GM21367 (cell line): ENCODE data around the gene MSH5.
"Not testable (repeated sequence)": the region's sequence is repeated elsewhere in the genome, so short reads cannot be mapped to it uniquely, and the experiment has no call there.

Experiments
- ATAC-seq: cut with Tn5 transposase; IDR thresholded peaks from one replicate; pipeline ENCODE4 v1.9.1; 2021; ENCODE audit not compliant: unreplicated experiment

The MSH5 gene

GRCh38 chr6:31739639-31740396 lies at the start of gene MSH5:
TSS of gene MSH5 (plus strand) at chr6:31740005. CDS start at chr6:31740467, 462 bp downstream.
- ATAC-seq = peak; percentile 50

- no peak for ATAC-seq
Observed at GRCh38 chr6:31690231-31691077, 49.4 kb upstream of the MSH5 start.

GRCh38 chr6:31691078-31691463 lies 48.7 kb upstream of the MSH5 start:
- ATAC-seq = no peak

- ATAC-seq = no peak
Observed at GRCh38 chr6:31691564-31692108, 48.2 kb upstream of the MSH5 start.

- ATAC-seq = no peak
Observed at GRCh38 chr6:31692353-31692752, 47.5 kb upstream of the MSH5 start.

- ATAC-seq = no peak
Observed at GRCh38 chr6:31692886-31693285, 46.9 kb upstream of the MSH5 start.

GRCh38 chr6:31693535-31693934 lies 46.3 kb upstream of the MSH5 start:
- ATAC-seq = no peak

GRCh38 chr6:31697555-31697954 lies 42.2 kb upstream of the MSH5 start:
- ATAC-seq = no peak

GRCh38 chr6:31700740-31701401 lies 38.9 kb upstream of the MSH5 start:
- ATAC-seq = no peak

GRCh38 chr6:31701666-31702404 lies 38.0 kb upstream of the MSH5 start:
- ATAC-seq = no peak

- ATAC-seq = no peak
Observed at GRCh38 chr6:31702405-31702818, 37.4 kb upstream of the MSH5 start.

- peak; percentile 70 for ATAC-seq
Observed at GRCh38 chr6:31702819-31703716, 36.7 kb upstream of the MSH5 start, which contains the start of gene ABHD16A. TSS of gene ABHD16A (minus strand) at chr6:31703324. CDS start at chr6:31703281, 43 bp downstream.

- no peak for ATAC-seq
Observed at GRCh38 chr6:31705931-31706330, 33.9 kb upstream of the MSH5 start.

GRCh38 chr6:31706599-31706998 lies 33.2 kb upstream of the MSH5 start, which contains the start of gene LY6G6F:
TSS of gene LY6G6F (plus strand) at chr6:31706866. CDS start at chr6:31706907, 41 bp downstream.
- ATAC-seq = no peak

- no peak for ATAC-seq
Observed at GRCh38 chr6:31707701-31708100, 32.1 kb upstream of the MSH5 start.

- ATAC-seq = no peak
Observed at GRCh38 chr6:31708224-31708623, 31.6 kb upstream of the MSH5 start.

GRCh38 chr6:31709157-31709556 lies 30.6 kb upstream of the MSH5 start:
- not testable (repeated sequence) for ATAC-seq

- no peak for ATAC-seq
Observed at GRCh38 chr6:31710523-31711219, 29.1 kb upstream of the MSH5 start.

- ATAC-seq = no peak
Observed at GRCh38 chr6:31711233-31711632, 28.6 kb upstream of the MSH5 start.
